ENCODE measurements around the gene NFKBIE. TPM values are rescaled to one million over a fixed set of nuclear protein-coding genes. Genes with fewer than 3 reads are reported as not detected.

The NFKBIE gene
- total RNA-seq, 1 experiment from 2014 or later: 32.7 TPM

GRCh38 chr6:44229376-44230033, 35.8 kb downstream of the NFKBIE start:
- Mint-ChIP-seq H3K4me3 (ENCODE audit: low read depth, unreplicated experiment) (no peak overlapping the region), H3K27ac (ENCODE audit: unreplicated experiment) (no peak overlapping the region), H3K36me3 (ENCODE audit: insufficient read depth, unreplicated experiment) (peaks cover 22% of the 10 kb centered on the region), H3K4me1 (ENCODE audit: low read depth, unreplicated experiment) (peaks cover 34% of the 10 kb centered on the region), H3K9me3 (ENCODE audit: low read depth, unreplicated experiment) (no peaks in the 10 kb centered on the region), H3K27me3 (ENCODE audit: unreplicated experiment) (no peaks in the 10 kb centered on the region)
- CTCF ChIA-PET: no interaction called here
- DNase-seq: no peak
- BruUV-seq (replicated peaks): no TSS peak
- intact Hi-C loops (cut with micrococcal nuclease; ENCODE audit: unreplicated experiment): no loop called here
- TF ChIP-seq CTCF (IDR thresholded peaks at IDR 0.05; ENCODE audit: unreplicated experiment): no peak

GRCh38 chr6:44228836-44229235, 36.5 kb downstream of the NFKBIE start:
- Mint-ChIP-seq H3K9me3 (ENCODE audit: low read depth, unreplicated experiment) (no peaks in the 10 kb centered on the region), H3K4me3 (ENCODE audit: low read depth, unreplicated experiment) (no peak overlapping the region), H3K36me3 (ENCODE audit: insufficient read depth, unreplicated experiment) (peaks cover 20% of the 10 kb centered on the region), H3K4me1 (ENCODE audit: low read depth, unreplicated experiment) (peaks cover 34% of the 10 kb centered on the region), H3K27ac (ENCODE audit: unreplicated experiment) (no peak overlapping the region), H3K27me3 (ENCODE audit: unreplicated experiment) (no peaks in the 10 kb centered on the region)
- no peak for TF ChIP-seq CTCF (IDR thresholded peaks at IDR 0.05; ENCODE audit: unreplicated experiment)
- CTCF ChIA-PET: interaction anchor here (1.9 kb wide), 1 partner anchor 9 kb away, joined by 5 read pairs; no protein-coding TSS in a partner anchor
- DNase-seq: no peak
- no TSS peak for BruUV-seq (replicated peaks)
- intact Hi-C loops (cut with micrococcal nuclease; ENCODE audit: unreplicated experiment): no loop called here

GRCh38 chr6:44228433-44228832, 36.9 kb downstream of the NFKBIE start:
- TF ChIP-seq CTCF (IDR thresholded peaks at IDR 0.05; ENCODE audit: unreplicated experiment): no peak
- H3K4me1 Mint-ChIP-seq (ENCODE audit: low read depth, unreplicated experiment): peaks cover 30% of the 10 kb centered on the region
- intact Hi-C loops (cut with micrococcal nuclease; ENCODE audit: unreplicated experiment): no loop called here
- no TSS peak for BruUV-seq (replicated peaks)
- H3K4me3 Mint-ChIP-seq (ENCODE audit: low read depth, unreplicated experiment): no peak overlapping the region
- no peaks in the 10 kb centered on the region for H3K27me3 Mint-ChIP-seq (ENCODE audit: unreplicated experiment)
- H3K36me3 Mint-ChIP-seq (ENCODE audit: insufficient read depth, unreplicated experiment): peaks cover 20% of the 10 kb centered on the region
- no peak overlapping the region for H3K27ac Mint-ChIP-seq (ENCODE audit: unreplicated experiment)
- no peak for DNase-seq
- CTCF ChIA-PET: interaction anchor here (1.1 to 1.9 kb wide), 2 partner anchors 9 to 52 kb away, joined by 3 to 5 read pairs; no protein-coding TSS in a partner anchor
- H3K9me3 Mint-ChIP-seq (ENCODE audit: low read depth, unreplicated experiment): no peaks in the 10 kb centered on the region

GRCh38 chr6:44228031-44228430, 37.3 kb downstream of the NFKBIE start:
- H3K4me3 Mint-ChIP-seq (ENCODE audit: low read depth, unreplicated experiment): no peak overlapping the region
- no peaks in the 10 kb centered on the region for H3K27me3 Mint-ChIP-seq (ENCODE audit: unreplicated experiment)

More at GRCh38 chr6:44228031-44228430, 37.3 kb downstream of the NFKBIE start:
- no peak for TF ChIP-seq CTCF (IDR thresholded peaks at IDR 0.05; ENCODE audit: unreplicated experiment)
- H3K27ac Mint-ChIP-seq (ENCODE audit: unreplicated experiment): no peak overlapping the region
- peaks cover 31% of the 10 kb centered on the region for H3K4me1 Mint-ChIP-seq (ENCODE audit: low read depth, unreplicated experiment)
- peaks cover 24% of the 10 kb centered on the region for H3K36me3 Mint-ChIP-seq (ENCODE audit: insufficient read depth, unreplicated experiment)
- BruUV-seq (replicated peaks): no TSS peak
- CTCF ChIA-PET: interaction anchor here (1.1 to 1.9 kb wide), 2 partner anchors 10 to 51 kb away, joined by 3 to 5 read pairs; no protein-coding TSS in a partner anchor
- no peaks in the 10 kb centered on the region for H3K9me3 Mint-ChIP-seq (ENCODE audit: low read depth, unreplicated experiment)
- intact Hi-C loops (cut with micrococcal nuclease; ENCODE audit: unreplicated experiment): no loop called here
- DNase-seq: no peak
